Testis (tissue), 3 donors: ENCODE results near the gene ARHGAP25. TPM values are rescaled to one million over a fixed set of nuclear protein-coding genes. Genes with fewer than 3 reads are reported as not detected.

Source experiments
- DNase-seq: peaks from one replicate; pipeline ENCODE4 v3.0.0-alpha.2; 2019
- H3K27ac ChIP-seq, 2 donors: fragments of 200-600 bp; sonication (generic); one replicate each; pipeline ENCODE4 v1.5.1; 2019
- H3K27me3 ChIP-seq: fragments of 200-600 bp; sonication (generic); one replicate; pipeline ENCODE4 v1.5.1; 2019
- H3K36me3 ChIP-seq: fragments of 200-600 bp; sonication (generic); one replicate; pipeline ENCODE4 v1.5.1; 2017; ENCODE audit warnings: low read depth; ENCODE audit errors: missing control alignments
- H3K4me1 ChIP-seq: fragments of 200-600 bp; sonication (generic); one replicate; pipeline ENCODE4 v1.5.1; 2019
- H3K4me3 ChIP-seq, 2 donors: fragments of 200-600 bp; sonication (generic); one replicate each; pipeline ENCODE4 v1.5.1; 2017 to 2019
- H3K9me3 ChIP-seq: fragments of 200-600 bp; sonication (generic); one replicate; pipeline ENCODE4 v1.5.1; 2017
- POLR2A ChIP-seq: fragments of 450-650 bp; IDR thresholded peaks from one replicate; pipeline ENCODE4 v1.6.1; 2017; ENCODE audit warnings: antibody characterized with exemption, mild to moderate bottlenecking, moderate library complexity
- WGBS, 2 donors: methylation state at CpG; one replicate each; pipeline ENCODE4 v1.1.5; 2018; 5-methylcytosine and 5-hydroxymethylcytosine counted together
- intact Hi-C: fragments of 100-400 bp; cut with DNase I; formaldehyde crosslinking; loops from one replicate; pipeline ENCODE4 v1.15.1; 2023; ENCODE audit warnings: low total_unique reads
- polyA plus RNA-seq: library from polyadenylated mRNA; stranded (reverse); fragments of 350-450 nt; fragmentation: Illumina TruSeq; extraction: RNeasy Lipid Tissue Mini Kit (QIAGEN cat#74804); gene quantifications from one replicate; pipeline ENCODE4 v1.2.3, GENCODE V29; 2014; ENCODE audit warnings: low read depth, low replicate concordance; ENCODE audit not compliant: insufficient read depth
- total RNA-seq, 2 donors: library from RNA; depleted of rRNA; stranded (reverse); fragments of >200 nt; gene quantifications; one replicate each; pipeline ENCODE4 v1.2.3, GENCODE V29; 2016
- TF ChIP-seq, protein P1 (sequence below), 3 experiments: fragments of 450-650 bp in 2 of 3; fragments of 200-600 bp in 1 of 3; sonication (generic) in 1 of 3; IDR thresholded peaks; one replicate each; pipeline ENCODE4 v1.5.1; 2016 to 2019; ENCODE audit warnings: antibody characterized with exemption in 3 of 3, mild to moderate bottlenecking in 2 of 3, moderate library complexity in 1 of 3

The ARHGAP25 gene
- total and polyA plus RNA-seq, 3 donors from 2014 or later = 6.2 to 8.2 (median 6.7) TPM

DNA sequence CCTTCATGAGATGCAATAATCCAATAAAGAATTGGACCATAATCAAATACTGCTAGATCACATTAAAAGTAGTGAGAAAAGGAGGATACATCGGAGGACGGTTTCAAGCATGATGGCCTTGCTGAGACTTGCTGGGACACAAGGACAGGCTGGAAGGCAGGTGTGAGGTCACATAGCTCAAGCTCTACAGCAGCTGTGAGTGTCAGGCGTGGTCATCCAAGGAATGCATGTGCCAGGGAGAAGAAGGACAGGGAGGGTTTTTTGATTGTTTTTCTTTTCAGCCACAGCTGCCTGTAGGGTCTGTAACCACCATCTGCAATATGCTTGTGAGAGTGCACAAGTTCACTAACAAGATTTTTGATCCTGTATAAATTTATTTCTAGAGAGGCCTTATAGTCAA lies 79.0 kb downstream of the ARHGAP25 start:
- intact Hi-C loops = no loop called here
- Histone ChIP-seq H3K27me3 (no peaks in the 10 kb centered on the region), H3K27ac (no peak overlapping the region), H3K4me1 (no peaks in the 10 kb centered on the region), H3K36me3 (no peaks in the 10 kb centered on the region), H3K9me3 (no peaks in the 10 kb centered on the region), H3K4me3 (no peak overlapping the region)
- DNase-seq = no peak
- 76 to 86% methylated on average over 3 of the region's 3 CpGs for WGBS, 2 donors
- TF ChIP-seq POLR2A = no peak
- TF ChIP-seq, protein P1, sequence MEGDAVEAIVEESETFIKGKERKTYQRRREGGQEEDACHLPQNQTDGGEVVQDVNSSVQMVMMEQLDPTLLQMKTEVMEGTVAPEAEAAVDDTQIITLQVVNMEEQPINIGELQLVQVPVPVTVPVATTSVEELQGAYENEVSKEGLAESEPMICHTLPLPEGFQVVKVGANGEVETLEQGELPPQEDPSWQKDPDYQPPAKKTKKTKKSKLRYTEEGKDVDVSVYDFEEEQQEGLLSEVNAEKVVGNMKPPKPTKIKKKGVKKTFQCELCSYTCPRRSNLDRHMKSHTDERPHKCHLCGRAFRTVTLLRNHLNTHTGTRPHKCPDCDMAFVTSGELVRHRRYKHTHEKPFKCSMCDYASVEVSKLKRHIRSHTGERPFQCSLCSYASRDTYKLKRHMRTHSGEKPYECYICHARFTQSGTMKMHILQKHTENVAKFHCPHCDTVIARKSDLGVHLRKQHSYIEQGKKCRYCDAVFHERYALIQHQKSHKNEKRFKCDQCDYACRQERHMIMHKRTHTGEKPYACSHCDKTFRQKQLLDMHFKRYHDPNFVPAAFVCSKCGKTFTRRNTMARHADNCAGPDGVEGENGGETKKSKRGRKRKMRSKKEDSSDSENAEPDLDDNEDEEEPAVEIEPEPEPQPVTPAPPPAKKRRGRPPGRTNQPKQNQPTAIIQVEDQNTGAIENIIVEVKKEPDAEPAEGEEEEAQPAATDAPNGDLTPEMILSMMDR (IDR thresholded peaks at IDR 0.05) = no peak

DNA sequence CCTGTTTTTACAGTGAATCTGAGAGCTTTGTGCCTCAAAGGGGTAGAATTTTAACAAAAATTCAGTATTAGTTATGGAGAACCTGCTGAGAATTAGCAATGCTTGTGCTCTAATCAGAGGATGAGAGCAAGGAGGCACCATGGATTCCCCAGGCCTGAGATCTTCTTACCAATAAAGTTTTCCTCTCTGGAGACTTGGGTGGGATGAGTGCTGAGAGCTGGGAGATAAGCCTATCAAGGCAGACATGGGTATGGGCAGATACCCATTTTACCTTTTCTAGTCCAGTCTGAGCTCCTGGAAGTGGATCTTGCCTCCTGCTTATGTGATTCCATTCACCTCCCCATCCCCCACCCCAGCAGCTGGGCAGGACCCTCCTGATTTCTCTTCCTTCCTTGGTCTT lies 82.7 kb downstream of the ARHGAP25 start:
- Histone ChIP-seq H3K4me3 (no peak overlapping the region), H3K36me3 (no peaks in the 10 kb centered on the region), H3K4me1 (peaks cover 3% of the 10 kb centered on the region), H3K27me3 (no peaks in the 10 kb centered on the region), H3K27ac (no peak overlapping the region), H3K9me3 (no peaks in the 10 kb centered on the region)
- no peak for DNase-seq
- TF ChIP-seq, protein P1 (IDR thresholded peaks at IDR 0.05) = no peak
- TF ChIP-seq POLR2A = no peak
- intact Hi-C loops = no loop called here

DNA sequence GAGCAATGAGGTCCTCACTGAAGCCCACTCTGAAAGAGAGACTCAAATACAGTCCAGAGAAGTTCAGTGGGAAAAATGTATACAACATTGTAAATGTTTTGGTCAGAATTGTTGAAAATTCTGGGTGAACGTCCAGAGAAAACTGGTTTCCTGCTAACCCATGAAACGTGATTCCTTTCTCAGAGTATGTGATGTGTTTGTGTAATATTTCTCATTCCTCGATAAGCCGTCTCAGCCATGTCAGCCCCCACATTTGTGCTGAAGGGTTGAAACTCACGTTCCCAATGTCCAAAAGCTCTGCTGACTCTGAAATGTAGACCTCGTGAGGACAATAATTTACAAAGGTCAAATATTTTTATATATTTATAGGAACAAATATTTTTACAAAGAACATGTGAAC lies 84.9 kb downstream of the ARHGAP25 start:
- Histone ChIP-seq H3K4me1 (peaks cover 3% of the 10 kb centered on the region), H3K9me3 (no peaks in the 10 kb centered on the region), H3K27ac (no peak overlapping the region), H3K27me3 (no peaks in the 10 kb centered on the region), H3K36me3 (no peaks in the 10 kb centered on the region), H3K4me3 (no peak overlapping the region)
- 75 to 76% methylated on average over 6 of the region's 6 CpGs for WGBS, 2 donors
- intact Hi-C loops = no loop called here
- no peak for DNase-seq
- TF ChIP-seq, protein P1 (IDR thresholded peaks at IDR 0.05) = no peak
- TF ChIP-seq POLR2A = no peak

DNA sequence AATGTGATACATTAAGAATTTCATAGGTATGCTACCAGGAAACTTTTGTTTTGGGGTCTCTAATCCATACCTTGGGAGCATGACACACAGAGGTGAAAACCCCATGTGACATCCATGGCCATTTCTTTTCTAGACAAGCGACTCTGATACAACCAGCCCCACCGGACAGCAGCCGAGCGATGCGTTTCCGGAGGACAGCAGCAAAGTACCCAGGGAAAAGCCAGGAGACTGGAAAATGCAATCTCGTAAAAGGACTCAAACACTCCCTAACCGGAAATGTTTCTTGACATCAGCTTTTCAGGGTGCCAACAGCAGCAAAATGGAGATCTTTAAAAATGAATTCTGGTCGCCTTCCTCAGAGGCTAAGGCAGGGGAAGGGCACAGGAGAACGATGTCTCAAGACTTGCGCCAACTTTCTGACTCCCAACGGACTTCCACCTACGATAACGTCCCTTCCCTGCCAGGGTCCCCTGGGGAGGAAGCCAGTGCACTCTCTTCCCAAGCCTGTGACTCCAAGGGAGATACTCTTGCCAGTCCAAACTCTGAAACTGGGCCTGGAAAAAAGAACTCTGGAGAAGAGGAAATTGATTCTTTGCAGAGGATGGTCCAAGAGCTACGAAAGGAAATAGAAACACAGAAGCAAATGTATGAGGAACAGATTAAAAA lies 87.7 kb downstream of the ARHGAP25 start:
- intact Hi-C loops = no loop called here
- Histone ChIP-seq H3K27me3 (no peaks in the 10 kb centered on the region), H3K36me3 (no peaks in the 10 kb centered on the region), H3K9me3 (no peaks in the 10 kb centered on the region), H3K4me1 (peaks cover 8% of the 10 kb centered on the region), H3K4me3 (no peak overlapping the region), H3K27ac (no peak overlapping the region)
- TF ChIP-seq, protein P1 (IDR thresholded peaks at IDR 0.05) = no peak
- TF ChIP-seq POLR2A = no peak
- DNase-seq = no peak
- WGBS, 2 donors = 86% methylated on average over 15 of the region's 15 CpGs

DNA sequence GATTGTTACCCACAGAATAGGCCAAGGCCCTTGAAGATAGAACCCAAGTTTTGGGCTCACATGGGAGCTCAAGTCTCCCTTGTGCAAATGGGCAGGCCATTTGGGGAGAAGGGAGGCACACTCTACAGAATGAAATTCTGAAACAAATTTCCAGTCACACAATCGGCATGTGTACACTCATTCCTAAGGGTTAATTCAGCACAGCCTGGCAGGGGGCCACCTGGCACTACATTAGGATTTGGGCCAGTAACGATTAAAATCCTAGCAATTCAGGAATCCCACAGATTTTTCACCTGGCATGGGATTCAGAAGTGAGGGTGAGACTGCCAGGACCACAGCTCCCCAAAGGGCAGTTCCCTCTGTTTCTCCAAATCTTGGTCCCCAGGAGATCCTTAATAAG lies 90.2 kb downstream of the ARHGAP25 start:
- intact Hi-C loops = no loop called here
- Histone ChIP-seq H3K27ac (no peak overlapping the region), H3K4me3 (no peak overlapping the region), H3K27me3 (no peaks in the 10 kb centered on the region), H3K9me3 (no peaks in the 10 kb centered on the region), H3K36me3 (no peaks in the 10 kb centered on the region), H3K4me1 (peaks cover 31% of the 10 kb centered on the region)
- TF ChIP-seq, protein P1 (IDR thresholded peaks at IDR 0.05) = no peak
- TF ChIP-seq POLR2A = no peak
- 63% methylated on average over 2 of the region's 2 CpGs for WGBS, 2 donors
- DNase-seq = no peak
